Spleen (tissue), 11 donors: ENCODE measurements around the gene ELP1. TPM values are rescaled to one million over a fixed set of nuclear protein-coding genes. Genes with fewer than 3 reads are reported as not detected.

Experiments
- DNase-seq: peaks from one replicate; pipeline ENCODE4 v3.0.0-alpha.2; 2020
- H3K27ac ChIP-seq, 8 donors: fragments of 200-600 bp; sonication (generic) in 7 of 8; 1 replicate in 4 of 8; 2 replicates in 4 of 8; pipeline versions ENCODE4 v1.5.0 to v1.8.0; 2016 to 2021; ENCODE audit warnings: inconsistent platforms in 4 of 8, mild to moderate bottlenecking in 4 of 8, moderate library complexity in 1 of 8
- H3K27me3 ChIP-seq, 7 donors: fragments of 200-600 bp; sonication (generic) in 6 of 7; replicated peaks in 1 of 7; 1 replicate in 4 of 7; 2 replicates in 3 of 7; pipeline versions ENCODE4 v1.5.0 to v1.8.0; 2016 to 2021; ENCODE audit warnings: inconsistent platforms in 3 of 7, mild to moderate bottlenecking in 1 of 7
- H3K36me3 ChIP-seq, 6 donors: fragments of 200-600 bp; sonication (generic) in 5 of 6; 1 replicate in 4 of 6; 2 replicates in 2 of 6; pipeline versions ENCODE4 v1.5.0 to v1.8.0; 2016 to 2021; ENCODE audit warnings: inconsistent platforms in 2 of 6
- H3K4me1 ChIP-seq, 6 donors: fragments of 200-600 bp; sonication (generic) in 5 of 6; 1 replicate in 3 of 6; 2 replicates in 3 of 6; pipeline versions ENCODE4 v1.5.0 to v1.8.0; 2016 to 2021; ENCODE audit warnings: inconsistent platforms in 3 of 6
- H3K4me3 ChIP-seq, 8 donors: fragments of 200-600 bp; sonication (generic) in 7 of 8; 1 replicate in 4 of 8; 2 replicates in 4 of 8; pipeline versions ENCODE4 v1.5.0 to v1.8.0; 2016 to 2021; ENCODE audit warnings: inconsistent platforms in 4 of 8, mild to moderate bottlenecking in 4 of 8, moderate library complexity in 2 of 8
- H3K9me3 ChIP-seq, 8 donors: fragments of 200-600 bp; sonication (generic) in 7 of 8; 1 replicate in 4 of 8; 2 replicates in 4 of 8; pipeline versions ENCODE4 v1.5.0 to v1.8.0; 2016 to 2021; ENCODE audit warnings: inconsistent platforms in 4 of 8
- CTCF ChIP-seq, 11 experiments: fragments of 200-600 bp in 7 of 11; fragments of 450-650 bp in 4 of 11; sonication (generic) in 4 of 11; IDR thresholded peaks in 8 of 11; conservative IDR thresholded peaks in 3 of 11; 1 replicate in 7 of 11; 2 replicates in 4 of 11; pipeline versions ENCODE4 v1.4.0 to v1.8.0; 2016 to 2021; ENCODE audit warnings: antibody characterized with exemption in 11 of 11, inconsistent platforms in 4 of 11, mild to moderate bottlenecking in 1 of 11
- POLR2A ChIP-seq, 3 donors: fragments of 450-650 bp; IDR thresholded peaks; one replicate each; pipeline ENCODE4 v1.5.1; 2017; ENCODE audit warnings: antibody characterized with exemption in 3 of 3, mild to moderate bottlenecking in 1 of 3
- POLR2AphosphoS5 ChIP-seq, 3 donors: sonication (generic); formaldehyde crosslinking; IDR thresholded peaks; one replicate each; pipeline ENCODE4 v1.5.1; 2017; ENCODE audit warnings: antibody characterized with exemption in 3 of 3
- WGBS, 5 donors: extraction: QIAGEN DNeasy Blood & Tissue Kit in 3 of 5; methylation state at CpG; one replicate each; pipeline versions ENCODE4 v1.1.5 to v1.1.7; 2013 to 2018; 5-methylcytosine and 5-hydroxymethylcytosine counted together
- intact Hi-C: fragments of 100-400 bp; cut with DNase I; formaldehyde crosslinking; loops from one replicate; pipeline ENCODE4 v1.15.0; 2023; ENCODE audit warnings: low total_unique reads
- polyA plus RNA-seq, 3 donors: library from polyadenylated mRNA; stranded (reverse); fragments of 200-250 nt; gene quantifications; one replicate each; pipeline ENCODE4 v1.2.1, GENCODE V29; 2013
- total RNA-seq, 7 donors: library from RNA; depleted of rRNA in 3 of 7; stranded (reverse); fragments of >200 nt in 3 of 7; fragmentation: NEBNext Ultra II Directional in 4 of 7; extraction: Animal tissue kit (Norgen Biotek cat#: 25700) in 4 of 7; gene quantifications; one replicate each; pipeline versions ENCODE4 v1.1.0 to v1.2.1, GENCODE V29; 2016 to 2021
- donor health status: healthy with polysubstance abuse.
- donor health status: DM: no; HTN: no; CAD: no; lungs with moderate emphysema.
- donor health status: DM: no; HTN: no; CAD: no.
- donor health status: Bipolar disorder and iron deficiency.
- donor health status: healthy.
- donor health status: DM: no; HTN: no; CAD: no.
- donor health status: DM: yes; HTN: yes; CAD: no.

The ELP1 gene
- total and polyA plus RNA-seq, 10 donors = 9.9 to 30.5 (median 17.6) TPM

GRCh38 chr9:108863891-108864290 lies 70.0 kb downstream of the ELP1 start:
- no peaks in the 10 kb centered on the region for H3K9me3 ChIP-seq
- no peak for DNase-seq
- TF ChIP-seq POLR2A (IDR thresholded peaks at IDR 0.05) = no peak
- TF ChIP-seq POLR2AphosphoS5 (IDR thresholded peaks at IDR 0.05) = no peak
- TF ChIP-seq CTCF (IDR thresholded peaks at IDR 0.05 in 8 of 11, conservative IDR thresholded peaks at IDR 0.05 in 3 of 11) = no peak
- intact Hi-C loops = no loop called here
- no peak overlapping the region for H3K4me3 ChIP-seq
- H3K36me3 ChIP-seq = peaks cover 0 to 22% (median 9%) of the 10 kb centered on the region in 6 donors
- no peaks in the 10 kb centered on the region for H3K27me3 ChIP-seq
- no peak overlapping the region for H3K27ac ChIP-seq
- 86 to 96% (median 89%) methylated on average over 3 of the region's 3 CpGs for WGBS, 5 donors
- no peaks in the 10 kb centered on the region for H3K4me1 ChIP-seq

GRCh38 chr9:108861997-108862396 lies 71.9 kb downstream of the ELP1 start, which contains the start of gene ACTL7A:
ACTL7A (plus strand) TSS chr9:108862266; CDS start chr9:108862323, 57 bp downstream.
- Histone ChIP-seq H3K27ac (no peak within 1 kb of the TSS), H3K4me1 (no peaks in the 10 kb centered on the region), H3K36me3 (peaks cover 0 to 3% (median 0%) of the 10 kb centered on the region in 6 donors), H3K9me3 (no peaks in the 10 kb centered on the region), H3K27me3 (no peaks in the 10 kb centered on the region), H3K4me3 (no peak within 1 kb of the TSS)
- TF ChIP-seq CTCF (IDR thresholded peaks at IDR 0.05 in 8 of 11, conservative IDR thresholded peaks at IDR 0.05 in 3 of 11) (no peak), POLR2A (IDR thresholded peaks at IDR 0.05) (no peak), POLR2AphosphoS5 (IDR thresholded peaks at IDR 0.05) (no peak)
- intact Hi-C loops = no loop called here
- no peak for DNase-seq
- 91 to 99% (median 96%) methylated on average over 3 of the region's 3 CpGs for WGBS, 5 donors

GRCh38 chr9:108861464-108861863 lies 72.5 kb downstream of the ELP1 start:
- H3K36me3 ChIP-seq = no peaks in the 10 kb centered on the region
- 67 to 94% (median 74%) methylated on average over 7 of the region's 7 CpGs for WGBS, 5 donors
- H3K9me3 ChIP-seq = no peaks in the 10 kb centered on the region
- no peak overlapping the region for H3K4me3 ChIP-seq
- H3K27ac ChIP-seq = no peak overlapping the region
- no peak for TF ChIP-seq POLR2AphosphoS5 (IDR thresholded peaks at IDR 0.05)
- TF ChIP-seq CTCF (IDR thresholded peaks at IDR 0.05 in 8 of 11, conservative IDR thresholded peaks at IDR 0.05 in 3 of 11) = no peak
- TF ChIP-seq POLR2A (IDR thresholded peaks at IDR 0.05) = no peak
- DNase-seq = no peak
- H3K4me1 ChIP-seq = no peaks in the 10 kb centered on the region
- intact Hi-C loops = no loop called here
- no peaks in the 10 kb centered on the region for H3K27me3 ChIP-seq

GRCh38 chr9:108860764-108861163 lies 73.2 kb downstream of the ELP1 start:
- H3K4me3 ChIP-seq = no peak overlapping the region
- H3K36me3 ChIP-seq = no peaks in the 10 kb centered on the region
- no peak overlapping the region for H3K27ac ChIP-seq
- no peaks in the 10 kb centered on the region for H3K4me1 ChIP-seq
- no peak for TF ChIP-seq POLR2AphosphoS5 (IDR thresholded peaks at IDR 0.05)
- TF ChIP-seq CTCF (IDR thresholded peaks at IDR 0.05 in 8 of 11, conservative IDR thresholded peaks at IDR 0.05 in 3 of 11) = no peak
- no peak for TF ChIP-seq POLR2A (IDR thresholded peaks at IDR 0.05)
- WGBS, 5 donors = 88 to 100% (median 94%) methylated on average over 2 of the region's 2 CpGs
- no peak for DNase-seq
- no peaks in the 10 kb centered on the region for H3K9me3 ChIP-seq
- intact Hi-C loops = no loop called here
- H3K27me3 ChIP-seq = no peaks in the 10 kb centered on the region
